Brain microvascular endothelial cell (primary cell): ENCODE results near the gene ASCC3.

Experiments used
- DNase-seq: peaks from one replicate; pipeline ENCODE4 v3.0.0-alpha.2; 2020
- H3K27ac ChIP-seq: fragments of 250-450 bp; sonication (Bioruptor Pico); 2 replicates; pipeline ENCODE4 v1.5.1; 2020; ENCODE audit warnings: mild to moderate bottlenecking, moderate library complexity
- H3K27me3 ChIP-seq: fragments of 250-450 bp; sonication (Bioruptor Pico); replicated peaks from 2 replicates; pipeline ENCODE4 v1.5.1; 2020; ENCODE audit warnings: mild to moderate bottlenecking
- H3K36me3 ChIP-seq: fragments of 250-450 bp; sonication (Bioruptor Pico); replicated peaks from 2 replicates; pipeline ENCODE4 v1.5.1; 2020; ENCODE audit warnings: mild to moderate bottlenecking
- H3K4me3 ChIP-seq: 2 replicates; pipeline ENCODE4 v1.5.1; 2011; ENCODE audit warnings: low read depth, mild to moderate bottlenecking, control low read depth, low read length, moderate library complexity
- CTCF ChIP-seq: IDR thresholded peaks from 2 replicates; pipeline ENCODE4 v1.5.1; 2011; ENCODE audit warnings: low read depth, mild to moderate bottlenecking, moderate library complexity, low read length, control low read depth, inconsistent platforms; ENCODE audit errors: missing control alignments
- in situ Hi-C: cut with HindIII; loops from 2 replicates; pipeline ENCODE4 v1.10.0; 2017; ENCODE audit warnings: low sequenced_read_pairs, low pct_ligation_motif_present

Gene ASCC3

GRCh38 chr6:100918152-100918551 lies 37.0 kb upstream of the ASCC3 start:
- no peak for DNase-seq
- no peaks in the 10 kb centered on the region for H3K36me3 ChIP-seq
- H3K27ac ChIP-seq, result no peak overlapping the region
- in situ Hi-C loops, result no loop called here
- no peak for TF ChIP-seq CTCF
- H3K4me3 ChIP-seq, result no peak overlapping the region
- no peaks in the 10 kb centered on the region for H3K27me3 ChIP-seq

- no peak overlapping the region for H3K4me3 ChIP-seq
- DNase-seq, result no peak
- no peak overlapping the region for H3K27ac ChIP-seq
- no peaks in the 10 kb centered on the region for H3K27me3 ChIP-seq
- in situ Hi-C loops, result no loop called here
- H3K36me3 ChIP-seq, result no peaks in the 10 kb centered on the region
- TF ChIP-seq CTCF, result no peak
These were observed 34.7 kb upstream of the ASCC3 start for GRCh38 chr6:100915876-100916275.

GRCh38 chr6:100913400-100914276 lies 32.5 kb upstream of the ASCC3 start:
- Histone ChIP-seq H3K4me3 (no peak overlapping the region), H3K27me3 (no peaks in the 10 kb centered on the region), H3K36me3 (no peaks in the 10 kb centered on the region), H3K27ac (no peak overlapping the region)
- no peak for DNase-seq
- no peak for TF ChIP-seq CTCF
- in situ Hi-C loops, result no loop called here

GRCh38 chr6:100906325-100906724 lies 25.2 kb upstream of the ASCC3 start:
- no peak for DNase-seq
- H3K4me3 ChIP-seq, result no peak overlapping the region
- no peak overlapping the region for H3K27ac ChIP-seq
- H3K27me3 ChIP-seq, result no peaks in the 10 kb centered on the region
- TF ChIP-seq CTCF, result no peak
- no peaks in the 10 kb centered on the region for H3K36me3 ChIP-seq
- in situ Hi-C loops, result no loop called here

- Histone ChIP-seq H3K27me3 (no peaks in the 10 kb centered on the region), H3K27ac (no peak overlapping the region), H3K36me3 (no peaks in the 10 kb centered on the region), H3K4me3 (no peak overlapping the region)
- in situ Hi-C loops, result no loop called here
- DNase-seq, result no peak
- no peak for TF ChIP-seq CTCF
These were observed 23.9 kb upstream of the ASCC3 start for GRCh38 chr6:100905067-100905466.

- H3K4me3 ChIP-seq, result no peak overlapping the region
- in situ Hi-C loops, result no loop called here
- H3K27me3 ChIP-seq, result no peaks in the 10 kb centered on the region
- no peak for TF ChIP-seq CTCF
- no peak overlapping the region for H3K27ac ChIP-seq
- H3K36me3 ChIP-seq, result no peaks in the 10 kb centered on the region
- no peak for DNase-seq
These were observed 23.2 kb upstream of the ASCC3 start for GRCh38 chr6:100904316-100904715.
